GM12878 (cell line): Measurements from ENCODE around the gene SELENOM.

ENCODE experiments used
- ATF7 ChIP-seq: fragments of 450-650 bp; IDR thresholded peaks from 2 replicates; pipeline ENCODE4 v1.6.1; 2016; ENCODE audit warnings: low read depth, mild to moderate bottlenecking
- CTCF ChIP-seq, 3 experiments: IDR thresholded peaks in 2 of 3; conservative IDR thresholded peaks in 1 of 3; 2 replicates each; pipeline ENCODE4 v1.5.1; 2011; ENCODE audit warnings: low read depth in 3 of 3, low read length in 3 of 3, mild to moderate bottlenecking in 3 of 3, control low read depth in 2 of 3, moderate library complexity in 2 of 3, inconsistent platforms in 1 of 3, mixed read lengths in 1 of 3; ENCODE audit not compliant: control insufficient read depth in 2 of 3, insufficient read depth in 1 of 3; ENCODE audit errors: extremely low read depth in 1 of 3
- HDAC2 ChIP-seq: fragments of 200-600 bp; sonication (generic); IDR thresholded peaks from 2 replicates; pipeline ENCODE4 v1.6.1; 2017
- HDAC6 ChIP-seq: fragments of 200-600 bp; sonication (generic); IDR thresholded peaks from one replicate; pipeline ENCODE4 v1.8.0; 2017; ENCODE audit warnings: antibody characterized with exemption; ENCODE audit not compliant: unreplicated experiment
- POLR2A ChIP-seq: IDR thresholded peaks from 2 replicates; pipeline ENCODE4 v1.6.1; 2011; ENCODE audit warnings: low read depth, mild to moderate bottlenecking, low read length
- YY1 ChIP-seq: IDR thresholded peaks from 2 replicates; pipeline ENCODE4 v1.6.1; 2011; ENCODE audit warnings: low read depth, mild to moderate bottlenecking, low read length

GRCh38 chr22:31130873-31131272 is 23.5 kb upstream of the SELENOM start:
- TF ChIP-seq CTCF (IDR thresholded peaks at IDR 0.05 in 2 of 3, conservative IDR thresholded peaks at IDR 0.05 in 1 of 3; ENCODE audit: control insufficient read depth in 2 of 3, extremely low read depth in 1 of 3, insufficient read depth in 1 of 3, low read depth in 3 of 3, low read length in 3 of 3) (no peak), POLR2A (no peak), HDAC2 (no peak), HDAC6 (no peak), ATF7 (no peak), YY1 (no peak)
